Activated CD4-positive, alpha-beta T cell treated with anti-CD3 and anti-CD28 coated beads for 48 hours (primary cell): Measurements from ENCODE around the gene SUMF2.
A peak's percentile ranks its signal among the peaks of the same experiment; 100 is the strongest.
"Not testable (repeated sequence)": the region's sequence is repeated elsewhere in the genome, so short reads cannot be mapped to it uniquely, and the experiment has no call there.

ENCODE experiments used
- DNase-seq: peaks from one replicate; pipeline ENCODE4 v3.0.0-alpha.2; 2020

Gene SUMF2

DNA sequence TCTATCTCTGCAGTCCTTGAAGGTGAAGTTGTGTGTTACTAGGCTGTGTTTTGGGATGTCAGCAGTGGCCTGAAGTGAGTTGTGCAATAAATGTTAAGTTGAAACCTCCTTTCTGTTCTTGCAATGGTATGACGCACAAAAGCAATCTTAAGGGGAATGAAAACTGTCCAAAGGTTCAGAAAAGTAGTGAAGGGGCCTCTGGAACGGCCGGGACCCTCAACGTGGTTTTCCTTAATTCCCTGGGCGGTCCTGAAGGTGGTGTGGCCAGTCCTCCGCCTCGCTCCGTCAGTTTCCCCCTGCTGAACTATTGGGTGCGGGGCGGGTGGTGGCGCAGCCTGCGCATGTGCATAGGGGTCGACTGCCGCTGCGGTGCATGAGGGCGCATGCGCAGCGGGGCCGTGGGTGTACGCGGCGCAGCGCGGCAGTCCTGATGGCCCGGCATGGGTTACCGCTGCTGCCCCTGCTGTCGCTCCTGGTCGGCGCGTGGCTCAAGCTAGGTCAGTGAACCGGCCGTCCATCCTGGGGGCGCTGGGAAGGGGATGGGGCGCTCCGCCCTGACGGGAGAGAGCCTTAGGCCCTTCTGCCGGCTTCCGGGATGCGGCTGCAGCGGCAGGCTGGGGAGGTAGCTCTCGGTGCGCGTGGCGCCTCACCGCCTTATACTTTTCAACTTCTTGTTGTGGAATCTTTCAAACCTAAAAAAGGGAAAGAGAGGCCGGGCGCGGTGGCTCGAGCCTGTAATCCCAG is at the start of gene SUMF2:
TSS of gene SUMF2 (plus strand) at position 405 of the 744 bp plus-strand sequence. CDS start at position 431, 26 bp downstream.
- peak; percentile 92 for DNase-seq

DNA sequence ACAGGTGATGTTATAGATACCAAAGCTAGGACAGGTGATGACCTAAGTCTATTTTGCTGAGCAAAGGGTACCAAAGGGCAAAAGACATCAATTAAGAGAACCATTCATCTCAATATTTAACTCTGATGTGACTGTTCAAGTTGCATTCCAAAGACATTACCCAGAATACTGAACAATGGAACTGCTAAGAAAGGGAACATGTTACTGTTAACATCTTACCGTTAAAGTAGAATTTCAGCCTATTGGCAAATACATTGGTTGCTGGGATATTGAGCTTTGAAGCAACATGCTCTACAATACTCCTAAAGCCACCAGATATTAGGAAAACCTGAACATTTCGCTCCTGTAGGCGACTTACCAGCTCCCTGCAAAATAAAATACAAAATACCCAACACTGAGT is 47.1 kb upstream of the SUMF2 start:
- not testable (repeated sequence) for DNase-seq

DNA sequence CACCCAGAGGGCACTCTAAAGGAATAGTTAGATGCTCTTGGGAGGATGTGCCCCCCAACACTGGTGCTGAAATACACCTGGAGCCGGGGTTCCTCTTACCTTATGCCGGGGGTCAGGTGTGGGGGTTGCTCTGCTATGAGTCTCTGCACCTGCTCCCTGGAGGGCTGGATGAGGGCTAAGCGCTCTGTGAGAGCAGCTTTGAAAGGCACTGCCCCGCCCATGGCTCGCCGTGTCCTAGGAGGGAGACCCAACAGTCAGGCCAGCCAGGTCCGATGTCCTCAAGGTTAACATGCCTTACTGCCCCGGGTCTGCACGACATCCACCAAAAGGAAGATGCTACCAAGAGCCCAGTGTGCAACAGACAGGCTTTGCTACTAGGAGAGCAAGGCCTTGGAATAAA is 44.6 kb upstream of the SUMF2 start:
- DNase-seq: no peak

DNA sequence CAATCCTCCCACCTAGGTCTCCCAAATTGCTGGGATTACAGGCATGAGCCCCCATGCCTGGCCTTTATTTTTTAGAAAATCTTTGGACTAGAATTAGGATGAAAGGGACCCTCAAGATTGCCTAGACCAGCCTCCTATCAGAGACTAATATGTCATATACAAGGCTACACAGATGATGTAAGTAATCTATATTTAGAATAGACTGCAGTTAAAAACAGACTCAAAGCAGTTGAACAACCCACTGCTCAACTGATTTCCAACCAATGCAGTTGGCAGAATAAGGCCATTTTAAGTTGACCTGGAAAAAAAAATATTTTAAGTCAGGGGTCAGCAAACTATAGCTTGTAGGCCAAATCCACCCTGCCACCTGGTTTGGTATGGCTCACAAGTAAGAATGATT is 40.6 kb upstream of the SUMF2 start:
- DNase-seq: no peak

DNA sequence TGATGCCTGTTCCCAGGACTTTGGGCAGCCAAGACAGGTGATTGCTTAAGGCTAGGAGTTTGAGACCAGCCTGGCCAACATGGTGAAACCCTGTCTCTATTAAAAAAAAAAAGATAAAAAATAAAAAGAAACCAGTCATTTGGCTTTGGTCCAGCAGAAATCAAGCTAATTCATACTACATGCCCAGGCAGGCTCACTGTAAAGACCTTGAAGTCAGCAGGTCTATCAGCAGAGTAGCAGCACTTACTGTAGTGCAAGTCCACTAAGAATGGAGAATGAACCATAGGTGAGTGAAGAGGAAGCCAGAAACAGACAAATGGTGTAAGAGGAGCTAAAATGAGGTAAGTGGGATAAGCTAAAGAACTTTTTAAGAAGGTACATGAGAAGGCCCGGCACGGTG is 37.5 kb upstream of the SUMF2 start:
- DNase-seq: no peak

DNA sequence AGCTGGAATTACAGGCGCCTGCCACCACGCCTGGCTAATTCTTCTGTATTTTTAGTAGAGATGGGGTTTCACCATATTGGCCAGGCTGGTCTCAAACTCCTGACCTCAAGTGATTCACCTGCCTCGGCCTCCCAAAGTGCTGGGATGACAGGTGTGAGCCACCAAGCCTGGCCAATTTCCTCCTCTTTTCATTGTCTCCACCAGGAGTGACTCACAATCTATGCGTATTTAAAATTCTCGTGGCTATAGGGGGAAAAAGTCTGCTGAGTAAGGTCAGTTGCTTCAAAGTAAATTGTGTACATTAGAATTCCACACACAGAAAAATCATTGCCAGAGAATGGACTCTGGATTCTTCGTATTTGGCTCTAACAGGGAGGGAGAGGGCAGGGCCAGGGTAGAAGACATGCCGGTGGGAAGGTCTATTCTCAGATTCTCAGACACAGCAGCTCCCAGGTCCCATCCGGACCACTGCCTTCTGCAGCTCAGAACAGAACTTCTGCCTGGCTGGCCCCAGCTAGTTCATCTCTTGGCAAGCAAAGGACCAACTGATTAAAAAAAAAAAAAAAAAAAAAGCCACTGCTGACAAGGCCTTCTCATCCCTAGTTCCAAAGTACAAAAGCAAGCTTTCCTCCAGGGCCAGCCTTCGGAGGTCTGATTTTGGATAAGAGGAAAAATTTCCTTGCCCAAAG is 35.0 kb upstream of the SUMF2 start:
- DNase-seq: no peak

DNA sequence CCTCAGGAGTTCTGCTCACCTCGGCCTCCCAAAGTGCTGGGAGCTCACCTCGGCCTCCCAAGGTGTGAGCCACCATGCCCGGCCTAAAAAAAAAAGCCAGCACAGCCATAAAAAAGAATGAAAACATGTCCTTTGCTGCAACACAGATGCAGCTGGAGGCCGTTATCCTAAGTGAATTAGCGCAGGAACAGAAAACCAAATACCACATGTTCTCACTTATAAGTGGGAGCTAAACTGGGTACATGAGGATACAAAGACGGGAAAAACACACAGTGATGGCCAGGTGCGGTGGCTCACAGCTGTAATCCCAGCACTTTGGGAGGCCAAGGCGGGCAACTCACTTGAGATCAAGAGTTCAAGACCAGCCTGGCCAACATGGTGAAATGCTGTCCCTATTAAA is 33.7 kb upstream of the SUMF2 start:
- DNase-seq: no peak

DNA sequence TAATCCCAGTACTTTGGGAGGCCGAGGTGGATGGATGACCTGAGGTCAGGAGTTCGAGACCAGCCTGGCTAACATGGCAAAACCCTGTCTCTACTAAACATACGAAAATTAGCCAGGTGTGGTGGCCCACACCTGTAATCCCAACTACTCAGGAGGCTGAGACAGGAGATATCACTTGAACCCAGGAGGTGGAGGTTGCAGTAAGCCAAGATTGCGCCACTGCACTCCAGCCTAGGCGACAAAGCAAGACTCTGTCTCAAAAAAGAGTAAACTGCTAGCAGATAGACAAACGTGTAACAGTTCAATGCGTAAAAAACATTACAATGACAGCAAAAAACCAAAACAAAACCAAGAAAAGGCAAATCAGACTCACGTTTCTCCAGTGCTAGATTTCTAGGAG is 32.5 kb upstream of the SUMF2 start:
- not testable (repeated sequence) for DNase-seq

DNA sequence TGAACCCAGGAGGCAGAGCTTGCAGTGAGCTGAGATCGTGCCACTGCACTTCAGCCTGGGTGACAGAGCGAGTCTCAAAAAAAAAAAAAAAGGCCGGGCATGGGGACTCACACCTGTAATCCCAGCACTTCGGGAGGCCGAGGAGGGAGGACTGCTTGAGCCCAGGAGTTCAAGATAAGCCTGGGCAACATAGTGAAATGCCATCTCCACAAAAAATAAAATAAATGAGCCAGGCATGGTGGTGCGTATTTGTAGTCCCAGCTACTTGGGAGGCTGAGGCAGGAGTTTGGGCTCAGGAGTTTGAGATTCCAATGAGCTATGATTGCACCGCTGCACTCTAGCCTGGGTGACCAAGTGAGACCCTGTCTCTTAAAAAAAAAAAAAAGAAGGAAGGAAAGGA is 31.5 kb upstream of the SUMF2 start:
- not testable (repeated sequence) for DNase-seq

DNA sequence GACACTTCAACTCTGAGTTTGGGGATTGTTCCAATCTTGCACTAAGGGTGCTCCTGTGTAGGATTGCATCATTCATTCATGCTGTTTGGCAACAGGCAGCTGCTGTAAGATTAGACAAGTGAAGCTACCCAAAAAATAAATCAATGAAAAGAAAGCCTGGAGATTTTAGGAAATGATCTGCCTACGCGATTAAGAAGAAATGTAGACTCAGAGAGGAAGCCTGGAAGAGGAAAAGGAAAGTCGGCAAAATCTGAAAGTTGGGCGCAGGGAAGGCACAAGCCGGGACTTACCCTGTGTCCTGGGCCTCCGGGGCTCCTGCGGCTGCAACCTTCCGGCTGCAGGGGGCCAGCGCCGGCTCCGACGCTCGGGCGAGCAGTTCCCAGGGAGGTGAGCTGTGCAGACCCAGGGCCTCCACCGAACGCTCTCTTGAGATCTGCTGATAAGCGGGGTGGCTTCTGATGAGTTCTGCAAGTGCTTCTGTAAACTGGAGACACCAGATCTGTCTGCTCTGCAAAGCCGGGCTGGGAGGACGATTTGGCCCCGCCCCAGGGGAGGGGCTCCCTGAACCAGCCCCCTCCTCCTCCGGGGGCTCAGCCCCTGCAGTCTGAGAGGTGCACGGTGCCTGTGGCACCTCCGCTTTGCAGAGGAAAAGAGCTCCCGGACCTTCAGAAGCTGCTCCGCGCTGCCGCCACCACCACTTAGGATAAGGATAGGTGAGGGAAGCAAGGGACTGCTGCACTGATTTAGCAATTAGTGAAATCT is 30.2 kb upstream of the SUMF2 start:
- DNase-seq: peak; percentile 77

DNA sequence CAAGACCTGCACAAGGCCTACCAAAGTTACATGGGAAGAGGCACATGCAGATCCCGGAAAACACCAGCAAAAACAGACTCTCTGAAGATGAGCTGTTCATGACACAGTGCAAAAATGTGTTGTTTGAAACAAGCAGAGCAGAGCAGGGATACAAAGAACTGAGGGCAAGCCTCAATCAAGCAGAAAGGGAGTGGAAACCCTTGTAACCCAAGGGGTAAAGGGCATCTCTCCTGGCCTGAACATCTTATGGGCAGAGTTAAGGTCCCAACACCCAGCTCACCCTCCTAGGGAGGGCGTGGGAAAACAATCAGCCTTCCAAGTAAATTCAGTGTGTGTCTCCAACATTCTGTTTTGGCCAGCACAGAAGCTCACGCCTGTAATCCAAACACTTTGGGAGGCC is 23.4 kb upstream of the SUMF2 start:
- DNase-seq: no peak

DNA sequence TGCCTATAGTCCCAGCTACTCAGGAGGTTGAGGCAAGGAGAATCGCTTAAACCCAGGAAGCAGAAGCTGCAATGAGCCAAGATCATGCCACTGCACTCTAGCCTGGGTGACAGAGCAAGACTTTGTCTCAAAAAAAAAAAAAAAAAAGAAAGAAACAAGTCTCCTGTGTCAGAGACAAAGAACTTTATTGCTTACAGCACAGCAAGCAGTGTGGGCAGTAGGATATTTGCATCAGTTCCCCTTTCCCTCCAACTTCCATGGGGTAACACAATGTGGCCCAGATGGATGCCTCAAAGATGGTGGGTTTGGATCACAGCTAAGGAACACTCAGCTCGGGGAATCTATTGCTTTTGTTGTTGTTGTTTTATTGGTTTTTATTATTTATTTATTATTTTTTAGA is 18.3 kb upstream of the SUMF2 start:
- not testable (repeated sequence) for DNase-seq

DNA sequence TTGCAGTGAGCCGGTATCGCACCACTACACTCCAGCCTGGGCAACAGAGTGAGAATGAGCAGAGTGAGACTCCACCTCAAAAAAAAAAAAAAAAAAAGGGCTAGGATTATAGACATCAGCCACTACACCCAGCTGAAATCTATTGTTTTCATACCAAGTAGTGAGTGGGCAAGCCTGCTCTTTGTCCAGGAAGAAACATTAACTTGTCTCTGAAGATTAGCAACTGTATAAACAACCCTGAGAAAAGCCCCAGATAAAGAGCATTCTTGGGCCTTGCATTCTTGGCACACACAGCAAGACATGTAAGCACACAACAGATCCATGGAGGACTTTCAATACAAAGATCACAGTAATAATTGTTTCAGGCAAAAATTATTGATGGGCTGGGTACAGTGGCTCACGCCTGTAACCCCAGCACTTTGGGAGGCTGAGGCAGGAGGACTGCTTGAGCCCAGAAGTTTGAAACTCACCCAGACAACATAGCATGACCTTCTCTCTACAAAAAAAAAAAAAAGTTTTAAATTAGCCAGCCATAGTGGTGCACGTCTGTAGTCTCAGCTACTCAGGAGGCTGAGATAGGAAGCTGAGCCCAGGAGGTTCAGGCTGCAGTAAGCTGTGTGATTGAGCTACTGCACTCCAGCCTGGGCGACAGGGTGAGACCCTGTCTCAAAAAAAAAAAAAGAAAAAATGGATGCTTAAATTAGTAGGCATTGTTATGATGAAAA is 17.2 kb upstream of the SUMF2 start:
- DNase-seq: no peak

DNA sequence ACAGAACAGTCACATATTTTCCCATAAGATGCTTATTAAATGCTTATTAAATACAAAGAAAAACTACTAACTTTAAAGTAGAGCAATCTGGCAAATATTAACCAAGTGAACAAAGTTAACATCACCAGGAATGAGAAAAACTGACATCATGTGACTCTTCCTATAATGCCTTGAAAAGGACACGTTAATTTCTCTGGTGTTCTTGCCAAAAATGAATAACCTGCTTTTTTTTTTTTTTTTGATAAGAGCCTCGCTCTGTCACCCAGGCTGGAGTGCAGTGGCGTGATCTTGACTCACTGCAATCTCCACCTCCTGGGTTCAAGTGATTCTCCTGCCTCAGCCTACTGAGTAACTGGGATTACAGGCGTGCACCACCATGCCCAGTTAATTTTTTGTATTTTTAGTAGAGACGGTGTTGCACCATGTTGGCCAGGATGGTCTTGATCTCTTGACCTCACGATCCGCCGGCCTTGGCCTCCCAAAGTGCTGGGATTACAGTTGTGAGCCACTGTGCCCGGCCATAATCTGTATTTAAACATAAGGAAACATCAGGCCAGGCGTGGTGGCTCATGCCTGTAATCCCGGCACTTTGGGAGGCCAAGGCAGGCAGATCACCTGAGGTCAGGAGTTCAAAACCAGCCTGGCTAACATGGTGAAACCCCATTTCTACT is 16.5 kb upstream of the SUMF2 start:
- not testable (repeated sequence) for DNase-seq

DNA sequence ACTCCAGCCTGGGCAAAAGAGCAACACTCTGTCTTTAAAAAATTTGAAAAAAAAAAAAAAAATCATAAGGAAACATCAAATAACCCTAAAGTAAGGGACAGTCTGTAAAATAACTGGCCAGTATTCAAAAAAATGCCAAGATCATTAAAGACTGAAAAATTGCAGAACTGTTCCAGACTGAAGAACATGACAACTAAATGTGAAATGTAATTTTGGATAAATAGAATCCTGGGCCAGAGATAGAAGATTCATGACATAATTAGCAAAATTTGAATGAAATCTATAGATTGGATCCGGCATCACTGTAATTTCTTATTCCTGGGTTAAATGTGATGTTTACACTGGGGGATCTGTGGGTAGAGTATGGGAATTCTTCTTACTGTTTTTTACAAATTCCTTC is 15.8 kb upstream of the SUMF2 start:
- no peak for DNase-seq

DNA sequence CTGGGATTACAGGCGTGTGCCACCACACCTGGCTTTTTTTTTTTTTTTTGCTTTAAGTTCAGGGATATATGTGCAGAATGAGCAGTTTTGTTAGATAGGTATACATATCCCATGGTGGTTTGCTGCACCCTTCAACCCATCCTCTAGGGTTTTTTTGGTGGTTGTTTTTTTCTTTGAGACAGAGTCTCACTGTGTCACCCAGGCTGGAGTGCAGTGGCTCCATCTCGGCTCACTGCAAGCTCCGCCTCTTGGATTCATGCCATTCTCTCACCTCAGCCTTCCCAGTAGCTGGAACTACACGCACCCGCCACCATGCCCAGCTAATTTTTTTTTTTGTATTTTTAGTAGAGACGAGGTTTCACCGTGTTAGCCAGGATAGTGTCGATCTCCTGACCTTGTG is 15.3 kb upstream of the SUMF2 start:
- DNase-seq: not testable (repeated sequence)

DNA sequence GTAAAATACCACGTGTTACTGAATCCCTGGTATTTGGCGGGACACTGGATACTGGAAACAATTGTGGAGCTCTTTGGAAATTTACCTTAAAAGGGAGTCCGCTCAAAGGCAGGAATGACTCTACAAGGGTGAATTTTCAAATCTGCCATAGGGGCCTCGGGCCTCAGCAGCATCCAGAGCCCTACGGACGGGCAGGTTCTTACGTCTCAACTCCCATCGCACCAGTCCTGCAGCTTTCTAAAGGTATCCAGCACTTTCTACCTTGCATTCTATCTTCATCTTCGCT is 13.1 kb upstream of the SUMF2 start:
- no peak for DNase-seq

DNA sequence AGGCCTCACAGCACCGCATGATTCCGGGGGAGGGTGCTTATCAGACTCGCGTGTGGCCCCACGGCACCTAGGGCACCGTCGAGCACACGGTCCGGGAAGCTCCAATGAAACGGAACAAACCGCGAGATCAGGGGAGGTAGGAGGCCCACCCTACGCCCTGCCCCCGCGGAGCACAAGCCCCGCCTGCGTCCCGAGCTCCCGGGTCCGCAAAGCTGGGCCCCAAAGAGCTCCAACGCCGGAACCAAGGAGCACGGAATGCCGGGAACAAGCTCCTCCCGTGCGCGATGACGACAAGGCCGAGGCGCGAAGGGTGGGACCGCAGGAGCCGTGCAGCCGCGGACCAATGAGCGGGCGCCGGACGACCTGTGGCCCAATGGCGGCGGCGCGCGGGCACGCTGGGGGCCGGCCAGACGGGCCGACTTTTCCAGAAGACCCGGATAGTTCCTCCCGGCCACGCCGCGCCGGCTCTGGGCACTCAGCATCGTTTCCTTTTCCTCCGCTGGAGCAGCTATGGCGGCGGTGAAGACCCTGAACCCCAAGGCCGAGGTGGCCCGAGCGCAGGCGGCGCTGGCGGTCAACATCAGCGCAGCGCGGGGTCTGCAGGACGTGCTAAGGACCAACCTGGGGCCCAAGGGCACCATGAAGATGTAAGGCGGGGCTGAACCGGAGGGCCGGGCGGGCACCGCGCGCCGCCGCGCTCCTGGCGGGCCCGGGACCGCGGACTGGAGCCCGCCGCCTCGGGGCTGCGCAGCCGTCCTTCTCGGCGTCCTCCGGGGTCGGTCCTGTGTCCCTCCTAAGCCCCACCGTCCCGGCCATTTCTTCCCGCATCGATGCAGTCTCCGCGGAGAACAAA is 12.5 kb upstream of the SUMF2 start, which contains the start of the genes CCT6A and PSPH:
TSS of gene CCT6A (plus strand) at position 427 of the 853 bp plus-strand sequence. CDS start at position 511, 84 bp downstream.
TSS of gene PSPH (minus strand) at position 106 of the 853 bp plus-strand sequence. CDS start 30,232 bp downstream, outside the sequence.
- DNase-seq: peak; percentile 95

DNA sequence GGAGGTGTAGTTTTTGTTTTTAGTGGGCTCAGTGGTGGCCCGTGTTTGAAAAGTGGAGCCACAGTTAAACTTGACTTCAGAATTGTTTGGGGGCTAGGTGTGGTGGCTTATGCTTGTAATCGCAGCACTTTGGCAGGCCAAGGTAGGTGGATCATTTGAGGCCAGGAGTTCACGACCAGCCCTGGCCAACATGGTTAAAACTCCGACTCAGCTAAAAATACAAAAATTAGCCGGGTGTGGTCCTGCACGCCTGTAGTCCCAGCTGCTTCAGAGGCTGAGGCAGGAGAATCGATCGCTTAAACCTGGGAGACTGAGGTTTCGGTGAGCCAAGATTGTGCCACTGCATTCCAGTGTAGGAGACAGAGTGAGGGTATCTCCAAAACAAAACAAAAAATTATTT is 10.7 kb upstream of the SUMF2 start:
- DNase-seq: no peak

DNA sequence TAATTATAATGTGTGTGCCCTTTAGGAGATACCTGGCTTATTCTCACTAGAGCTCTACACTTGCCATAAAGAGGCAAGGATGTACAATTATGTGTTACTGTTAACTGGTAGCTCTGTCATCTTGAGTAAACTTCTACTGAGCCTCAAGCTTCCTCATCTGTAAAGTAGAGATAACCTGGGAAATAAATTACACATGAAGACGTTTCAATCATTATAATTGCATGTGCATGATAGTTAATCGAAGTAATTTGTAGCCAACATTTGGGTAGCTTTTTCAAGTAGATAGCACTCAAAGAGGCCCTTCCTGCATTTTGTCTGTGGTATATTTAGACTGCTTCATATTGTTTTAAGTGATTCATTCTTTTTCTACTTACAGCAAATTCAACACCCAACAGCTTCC is 10.1 kb upstream of the SUMF2 start:
- DNase-seq: no peak

DNA sequence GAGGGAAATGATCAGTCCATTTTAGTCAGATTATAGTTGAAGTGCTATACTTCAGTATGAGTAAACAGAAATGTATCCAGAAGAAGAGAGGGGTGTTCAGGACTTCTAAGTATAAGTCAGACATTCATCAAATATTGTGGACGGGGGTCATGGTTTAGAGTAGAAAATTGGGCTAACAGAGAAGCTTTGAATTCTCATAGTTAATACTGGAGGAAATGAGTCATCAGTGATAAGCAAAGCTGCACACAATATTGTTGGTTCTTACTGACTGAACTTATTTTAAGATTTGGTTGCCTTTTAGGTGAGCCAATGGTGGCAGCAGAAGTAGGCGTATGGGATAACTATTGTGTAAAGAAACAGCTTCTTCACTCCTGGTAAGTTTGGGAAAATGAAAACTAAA is 1.7 kb upstream of the SUMF2 start:
- no peak for DNase-seq

DNA sequence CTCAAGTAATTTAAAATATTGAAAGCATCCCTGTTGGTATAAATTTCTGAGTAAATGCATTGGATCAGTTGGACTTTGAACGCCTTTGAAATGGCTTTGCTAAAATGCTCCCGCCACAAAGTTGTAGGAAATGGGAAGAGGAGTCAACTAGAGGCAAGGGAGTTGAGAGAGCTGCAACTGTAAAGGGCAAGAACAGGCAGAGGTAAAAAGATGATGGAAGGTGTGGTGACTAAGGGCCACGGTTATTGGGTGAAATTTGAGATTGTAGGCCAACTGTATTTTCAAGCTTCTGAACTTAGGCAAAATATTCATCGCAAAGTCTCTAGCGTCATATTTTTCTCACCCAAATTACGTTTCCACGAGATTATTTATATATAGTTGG is 595 bp upstream of the SUMF2 start:
- DNase-seq: no peak
